H9 (cell line): Measurements from ENCODE around the gene FGF10. TPM values are rescaled to one million over a fixed set of nuclear protein-coding genes. Genes with fewer than 3 reads are reported as not detected.

ENCODE experiments used
- DNase-seq: peaks from one replicate; pipeline ENCODE4 v3.0.0-alpha.2; 2017
- H2AFZ ChIP-seq: one replicate; pipeline ENCODE4 v1.6.1; 2013; ENCODE audit warnings: mild to moderate bottlenecking, low read length, control low read depth, moderate library complexity
- H2AK5ac ChIP-seq: 2 replicates; pipeline ENCODE4 v1.6.1; 2013; ENCODE audit warnings: low read length, control low read depth, mixed read lengths; ENCODE audit not compliant: insufficient read length
- H2BK120ac ChIP-seq: one replicate; pipeline ENCODE4 v1.6.1; 2013; ENCODE audit warnings: low read depth, mild to moderate bottlenecking, low read length, control low read depth, inconsistent platforms; ENCODE audit not compliant: poor library complexity, severe bottlenecking
- H2BK12ac ChIP-seq: 2 replicates; pipeline ENCODE4 v1.6.1; 2013; ENCODE audit warnings: low read length, control low read depth, mixed read lengths, low read depth; ENCODE audit not compliant: insufficient read length
- H2BK15ac ChIP-seq: 2 replicates; pipeline ENCODE4 v1.6.1; 2013; ENCODE audit warnings: low read depth, low read length, control low read depth
- H2BK20ac ChIP-seq: one replicate; pipeline ENCODE4 v1.6.1; 2013; ENCODE audit warnings: low read depth, mild to moderate bottlenecking, low read length, control low read depth, inconsistent platforms; ENCODE audit not compliant: poor library complexity, severe bottlenecking
- H2BK5ac ChIP-seq: 2 replicates; pipeline ENCODE4 v1.6.1; 2013; ENCODE audit warnings: low read length, control low read depth, mixed read lengths; ENCODE audit not compliant: insufficient read length
- H3K14ac ChIP-seq: 2 replicates; pipeline ENCODE4 v1.6.1; 2013; ENCODE audit warnings: low read length, control low read depth; ENCODE audit not compliant: insufficient read depth
- H3K18ac ChIP-seq: 2 replicates; pipeline ENCODE4 v1.6.1; 2013; ENCODE audit warnings: low read depth, mild to moderate bottlenecking, mixed read lengths, low read length, control low read depth; ENCODE audit not compliant: insufficient read length
- H3K23ac ChIP-seq: 2 replicates; pipeline ENCODE4 v1.6.1; 2013; ENCODE audit warnings: low read length, control low read depth, mixed read lengths, low read depth; ENCODE audit not compliant: insufficient read length
- H3K23me2 ChIP-seq: 2 replicates; pipeline ENCODE4 v1.6.1; 2013; ENCODE audit warnings: low read depth, mild to moderate bottlenecking, mixed read lengths, low read length, control low read depth; ENCODE audit not compliant: insufficient read length, poor library complexity, severe bottlenecking
- H3K27ac ChIP-seq: 2 replicates; pipeline ENCODE4 v1.5.1; 2013; ENCODE audit warnings: low read length, control low read depth, mixed read lengths, low read depth; ENCODE audit not compliant: insufficient read length
- H3K27me3 ChIP-seq: 2 replicates; pipeline ENCODE4 v1.6.1; 2013; ENCODE audit warnings: low read length, control low read depth, inconsistent platforms; ENCODE audit not compliant: insufficient read depth
- H3K4ac ChIP-seq: 2 replicates; pipeline ENCODE4 v1.6.1; 2013; ENCODE audit warnings: low read depth, mild to moderate bottlenecking, control low read depth, inconsistent platforms, low read length, moderate library complexity
- H3K4me1 ChIP-seq: 2 replicates; pipeline ENCODE4 v1.6.1; 2013; ENCODE audit warnings: low read length, control low read depth, inconsistent platforms; ENCODE audit not compliant: insufficient read depth
- H3K4me2 ChIP-seq: 2 replicates; pipeline ENCODE4 v1.6.1; 2013; ENCODE audit warnings: low read length, control low read depth, mixed read lengths; ENCODE audit not compliant: insufficient read length, insufficient read depth
- H3K56ac ChIP-seq: 2 replicates; pipeline ENCODE4 v1.6.1; 2013; ENCODE audit warnings: low read depth, mild to moderate bottlenecking, mixed read lengths, low read length, control low read depth; ENCODE audit not compliant: insufficient read length
- H3K79me1 ChIP-seq: 2 replicates; pipeline ENCODE4 v1.6.1; 2013; ENCODE audit warnings: low read depth, mild to moderate bottlenecking, moderate library complexity, low read length, control low read depth, inconsistent platforms; ENCODE audit not compliant: insufficient read depth, poor library complexity, severe bottlenecking
- H3K79me2 ChIP-seq: 2 replicates; pipeline ENCODE4 v1.6.1; 2013; ENCODE audit warnings: low read length, control low read depth, inconsistent platforms; ENCODE audit not compliant: insufficient read depth
- H3K9ac ChIP-seq: 2 replicates; pipeline ENCODE4 v1.6.1; 2013; ENCODE audit warnings: low read length, control low read depth, mixed read lengths; ENCODE audit not compliant: insufficient read length; ENCODE audit errors: extremely low read depth
- H3K9me3 ChIP-seq: one replicate; pipeline ENCODE4 v1.6.1; 2013; ENCODE audit warnings: low read depth, low read length, inconsistent platforms; ENCODE audit not compliant: control insufficient read depth
- H3T11ph ChIP-seq: one replicate; pipeline ENCODE4 v1.6.1; 2013; ENCODE audit warnings: mild to moderate bottlenecking, low read length, control low read depth, inconsistent platforms
- H4K20me1 ChIP-seq: one replicate; pipeline ENCODE4 v1.6.1; 2013; ENCODE audit not compliant: control insufficient read depth, insufficient read length, insufficient read depth
- H4K5ac ChIP-seq: 2 replicates; pipeline ENCODE4 v1.6.1; 2013; ENCODE audit warnings: low read depth, mild to moderate bottlenecking, mixed read lengths, low read length, control low read depth; ENCODE audit not compliant: insufficient read length
- H4K8ac ChIP-seq: replicated peaks from 2 replicates; pipeline ENCODE4 v1.6.1; 2013; ENCODE audit warnings: low read length, control low read depth, mixed read lengths, low read depth; ENCODE audit not compliant: insufficient read length
- H4K91ac ChIP-seq: 2 replicates; pipeline ENCODE4 v1.6.1; 2013; ENCODE audit warnings: low read depth, mild to moderate bottlenecking, moderate library complexity, mixed read lengths, low read length, control low read depth; ENCODE audit not compliant: insufficient read length
- H3K27ac Mint-ChIP-seq, 3 experiments: 2 replicates in 2 of 3; 3 replicates in 1 of 3; pipeline ENCODE4 v1.8.0; 2020 to 2021; ENCODE audit warnings: mixed read lengths in 3 of 3, mild to moderate bottlenecking in 1 of 3, moderate library complexity in 1 of 3
- H3K27me3 Mint-ChIP-seq: 2 replicates; pipeline ENCODE4 v1.8.0; 2021; ENCODE audit warnings: low read depth, mild to moderate bottlenecking, moderate library complexity, mixed read lengths
- H3K36me3 Mint-ChIP-seq, 3 experiments: 2 replicates in 2 of 3; 3 replicates in 1 of 3; pipeline ENCODE4 v1.8.0; 2020 to 2021; ENCODE audit warnings: low read depth in 3 of 3, mixed read lengths in 3 of 3; ENCODE audit not compliant: insufficient read depth in 1 of 3
- H3K4me1 Mint-ChIP-seq, 2 experiments: 2 replicates each; pipeline ENCODE4 v1.8.0; 2020; ENCODE audit warnings: mixed read lengths in 2 of 2
- H3K4me3 Mint-ChIP-seq, 2 experiments: 2 replicates in 1 of 2; 3 replicates in 1 of 2; pipeline ENCODE4 v1.8.0; 2020 to 2021; ENCODE audit warnings: mild to moderate bottlenecking in 2 of 2, mixed read lengths in 2 of 2, moderate library complexity in 1 of 2
- H3K9me3 Mint-ChIP-seq, 2 experiments: 2 replicates in 1 of 2; 3 replicates in 1 of 2; pipeline ENCODE4 v1.8.0; 2020; ENCODE audit warnings: mild to moderate bottlenecking in 2 of 2, mixed read lengths in 2 of 2, moderate library complexity in 1 of 2
- CTCF ChIP-seq: fragments of 200-600 bp; sonication (generic); conservative IDR thresholded peaks from 3 replicates; pipeline ENCODE4 v1.8.0; 2021; ENCODE audit warnings: antibody characterized with exemption, mild to moderate bottlenecking
- WGBS: extraction: QIAGEN DNeasy Blood & Tissue Kit; methylation state at CpG from one replicate; pipeline ENCODE4 v1.1.7; 2013; ENCODE audit warnings: missing lambda C conversion rate, low lambda C conversion rate, mixed read lengths; ENCODE audit not compliant: insufficient read length; ENCODE audit errors: extremely low coverage; 5-methylcytosine and 5-hydroxymethylcytosine counted together
- total RNA-seq: library from RNA; stranded (reverse); gene quantifications from 2 replicates; pipeline ENCODE4 v1.2.1, GENCODE V29; 2021

FGF10 gene
- total RNA-seq, 1 experiment from 2014 or later, result not detected

- Histone ChIP-seq H2BK12ac (no peak overlapping the region), H3K4ac (no peak overlapping the region), H3K56ac (no peak overlapping the region), H2BK20ac (no peak overlapping the region), H4K5ac (no peak overlapping the region), H3K27me3 (no peaks in the 10 kb centered on the region), H3K79me2 (no peaks in the 10 kb centered on the region), H3K14ac (no peak overlapping the region), H2BK15ac (no peak overlapping the region), H3K4me2 (no peak overlapping the region), H4K20me1 (no peaks in the 10 kb centered on the region), H4K91ac (no peak overlapping the region), H3K9ac (no peak overlapping the region), H3K9me3 (no peaks in the 10 kb centered on the region), H3K23ac (no peak overlapping the region), H3K79me1 (no peaks in the 10 kb centered on the region), H2AFZ (no peak overlapping the region), H3T11ph (no peak overlapping the region), H4K8ac (no peak overlapping the region), H2AK5ac (no peak overlapping the region), H2BK120ac (no peak overlapping the region), H3K18ac (no peak overlapping the region), H2BK5ac (no peak overlapping the region), H3K23me2 (no peaks in the 10 kb centered on the region), H3K4me1 (no peaks in the 10 kb centered on the region), H3K27ac (no peak overlapping the region)
- no peak for TF ChIP-seq CTCF
- no CpG with 5 or more reads among the region's 2 CpGs for WGBS
- no peaks in the 10 kb centered on the region for H3K27me3 Mint-ChIP-seq
- H3K4me3 Mint-ChIP-seq, result no peak overlapping the region
- H3K9me3 Mint-ChIP-seq, result peaks cover 5 to 7% of the 10 kb centered on the region in 2 experiments; a peak in 3 of 5 replicates
- DNase-seq, result no peak
- no peak overlapping the region; a peak in 1 of 7 replicates for H3K27ac Mint-ChIP-seq
- H3K4me1 Mint-ChIP-seq, result peaks cover 2 to 3% of the 10 kb centered on the region in 2 experiments
- no peaks in the 10 kb centered on the region; a peak in 1 of 7 replicates for H3K36me3 Mint-ChIP-seq
Observed at GRCh38 chr5:44294516-44294915, 94.7 kb downstream of the FGF10 start.
